ENCODE measurements around the gene VPS37C.

The VPS37C gene

DNA sequence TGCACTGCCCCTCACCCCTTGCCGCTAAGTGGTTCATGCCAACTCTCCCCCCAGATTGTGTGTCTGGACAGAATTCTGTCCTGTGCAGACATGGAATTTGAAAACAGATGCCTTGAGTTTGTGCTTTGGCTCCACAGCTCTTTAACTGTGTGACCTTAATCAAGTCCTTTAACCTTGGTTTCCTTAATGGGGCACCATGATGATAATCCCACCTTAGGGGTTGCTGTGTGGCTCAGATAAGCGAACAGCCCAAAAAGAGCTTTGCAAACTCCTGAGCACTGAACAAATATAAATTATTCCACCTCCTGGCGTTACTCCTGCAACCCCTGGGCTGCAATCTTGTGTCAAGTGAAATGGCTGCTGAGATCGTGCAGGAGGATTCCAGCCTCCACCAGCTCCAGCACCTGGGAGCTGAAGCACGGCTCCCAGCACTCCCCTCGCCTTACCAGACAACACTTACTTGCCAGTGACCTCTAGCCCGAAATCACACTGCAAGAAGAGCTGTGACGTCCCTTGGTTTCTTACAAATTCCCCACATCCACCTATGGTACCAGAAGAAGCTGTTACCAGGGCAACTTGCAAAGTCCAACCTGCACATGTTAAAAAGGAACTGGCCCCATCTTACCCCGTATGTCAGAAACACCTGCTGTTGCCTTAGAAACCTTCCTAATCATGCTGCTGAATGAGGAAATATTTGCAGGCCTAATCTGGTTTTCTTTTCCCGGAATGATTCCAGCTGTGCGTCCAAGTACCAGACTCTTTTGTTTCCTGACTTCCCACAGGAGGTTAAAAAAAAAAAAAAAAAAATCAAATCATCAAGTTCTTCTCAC is 13.2 kb downstream of the VPS37C start:
- in situ Hi-C loops (cut with HindIII; ENCODE audit: low sequenced_read_pairs), result no loop called here
- no peak overlapping the region for H3K4me3 ChIP-seq (ENCODE audit: low read depth, low read length)
- no peak for DNase-seq (ENCODE audit: low read depth)
- TF ChIP-seq, protein P1, sequence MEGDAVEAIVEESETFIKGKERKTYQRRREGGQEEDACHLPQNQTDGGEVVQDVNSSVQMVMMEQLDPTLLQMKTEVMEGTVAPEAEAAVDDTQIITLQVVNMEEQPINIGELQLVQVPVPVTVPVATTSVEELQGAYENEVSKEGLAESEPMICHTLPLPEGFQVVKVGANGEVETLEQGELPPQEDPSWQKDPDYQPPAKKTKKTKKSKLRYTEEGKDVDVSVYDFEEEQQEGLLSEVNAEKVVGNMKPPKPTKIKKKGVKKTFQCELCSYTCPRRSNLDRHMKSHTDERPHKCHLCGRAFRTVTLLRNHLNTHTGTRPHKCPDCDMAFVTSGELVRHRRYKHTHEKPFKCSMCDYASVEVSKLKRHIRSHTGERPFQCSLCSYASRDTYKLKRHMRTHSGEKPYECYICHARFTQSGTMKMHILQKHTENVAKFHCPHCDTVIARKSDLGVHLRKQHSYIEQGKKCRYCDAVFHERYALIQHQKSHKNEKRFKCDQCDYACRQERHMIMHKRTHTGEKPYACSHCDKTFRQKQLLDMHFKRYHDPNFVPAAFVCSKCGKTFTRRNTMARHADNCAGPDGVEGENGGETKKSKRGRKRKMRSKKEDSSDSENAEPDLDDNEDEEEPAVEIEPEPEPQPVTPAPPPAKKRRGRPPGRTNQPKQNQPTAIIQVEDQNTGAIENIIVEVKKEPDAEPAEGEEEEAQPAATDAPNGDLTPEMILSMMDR (IDR thresholded peaks at IDR 0.05; ENCODE audit: low read depth, low read length, missing control alignments), result no peak

DNA sequence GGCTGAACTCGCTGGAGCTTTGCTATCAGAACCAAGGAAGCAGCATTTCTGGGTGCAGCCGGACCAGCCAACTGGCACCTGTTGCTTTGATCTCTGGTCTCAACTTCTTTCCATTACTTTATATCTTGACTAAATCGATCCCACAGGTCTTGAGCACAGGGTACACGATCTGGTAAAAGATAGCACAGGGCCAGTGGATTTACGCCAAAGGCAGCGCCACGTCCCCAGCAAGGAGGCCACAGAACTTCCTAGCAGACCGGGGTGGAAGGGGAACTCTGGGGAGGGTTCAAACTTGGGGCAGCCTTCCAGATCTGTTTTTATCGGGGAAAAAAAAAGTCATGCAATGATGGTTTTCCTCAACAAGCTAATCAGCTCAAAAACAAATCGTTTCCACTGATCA is 14.0 kb downstream of the VPS37C start:
- H3K4me3 ChIP-seq (ENCODE audit: low read depth, low read length), result no peak overlapping the region
- TF ChIP-seq, protein P1 (IDR thresholded peaks at IDR 0.05; ENCODE audit: low read depth, low read length, missing control alignments), result no peak
- no peak for DNase-seq (ENCODE audit: low read depth)
- in situ Hi-C loops (cut with HindIII; ENCODE audit: low sequenced_read_pairs), result no loop called here

DNA sequence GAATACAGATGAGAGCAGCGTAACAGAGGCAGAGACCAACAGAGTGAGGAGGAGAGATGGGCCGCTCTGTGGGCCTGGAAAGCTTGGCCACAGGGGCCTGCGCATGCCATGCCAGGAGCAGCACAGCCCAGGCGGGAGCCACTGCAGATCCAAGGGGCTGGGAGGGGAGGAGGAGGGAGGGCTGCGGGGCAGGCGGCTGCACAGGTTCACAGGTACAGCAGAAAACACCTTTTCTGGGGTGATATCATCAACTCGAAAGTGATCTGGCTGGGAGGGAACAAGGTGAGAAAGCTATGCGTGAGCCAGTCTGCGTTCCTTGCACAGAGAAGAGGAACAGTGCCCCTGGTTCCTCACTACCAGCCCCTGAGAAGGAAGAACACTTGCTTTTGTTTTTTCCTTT is 14.8 kb downstream of the VPS37C start:
- no peak overlapping the region for H3K4me3 ChIP-seq (ENCODE audit: low read depth, low read length)
- no peak for DNase-seq (ENCODE audit: low read depth)
- TF ChIP-seq, protein P1 (IDR thresholded peaks at IDR 0.05; ENCODE audit: low read depth, low read length, missing control alignments), result no peak
- in situ Hi-C loops (cut with HindIII; ENCODE audit: low sequenced_read_pairs), result no loop called here

DNA sequence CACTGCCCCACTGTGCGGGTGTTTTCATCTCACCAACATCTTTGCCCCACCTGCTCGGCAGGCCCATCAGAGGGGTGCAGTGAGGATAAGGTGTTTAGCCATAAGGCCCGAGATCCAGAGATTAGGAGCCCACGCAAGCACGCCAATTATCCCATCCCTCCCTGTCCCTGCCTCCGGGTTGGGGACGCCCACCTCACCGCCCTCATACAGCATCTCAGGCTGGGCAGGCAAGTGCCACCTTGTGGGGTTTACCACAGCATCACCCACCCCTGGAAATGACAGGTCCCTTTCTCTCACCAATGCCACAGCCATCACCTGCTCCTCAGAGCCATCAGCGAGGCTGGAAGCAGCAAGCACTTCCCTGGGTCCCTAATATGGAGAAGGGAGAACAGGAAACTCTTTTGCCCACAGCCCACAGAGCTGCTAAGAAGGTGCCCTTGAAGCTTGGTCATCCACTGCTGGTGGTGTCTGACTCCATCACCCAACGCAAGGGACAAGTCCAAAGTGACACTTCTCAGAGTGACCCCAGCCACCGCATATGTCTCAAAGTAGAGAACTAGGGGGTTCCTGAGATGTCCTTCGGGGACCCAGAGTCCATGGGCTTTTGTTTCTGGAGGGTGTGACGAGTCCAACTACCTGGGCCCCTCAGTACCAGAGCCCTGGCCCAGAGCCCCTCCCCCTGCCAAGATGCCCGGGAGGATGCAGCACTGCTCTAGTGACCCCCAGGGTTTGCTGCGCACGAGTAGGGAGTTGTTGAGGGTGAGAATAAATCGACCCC is 15.8 kb downstream of the VPS37C start:
- in situ Hi-C loops (cut with HindIII; ENCODE audit: low sequenced_read_pairs), result no loop called here
- no peak for DNase-seq (ENCODE audit: low read depth)
- H3K4me3 ChIP-seq (ENCODE audit: low read depth, low read length), result no peak overlapping the region
- TF ChIP-seq, protein P1 (IDR thresholded peaks at IDR 0.05; ENCODE audit: low read depth, low read length, missing control alignments), result no peak

DNA sequence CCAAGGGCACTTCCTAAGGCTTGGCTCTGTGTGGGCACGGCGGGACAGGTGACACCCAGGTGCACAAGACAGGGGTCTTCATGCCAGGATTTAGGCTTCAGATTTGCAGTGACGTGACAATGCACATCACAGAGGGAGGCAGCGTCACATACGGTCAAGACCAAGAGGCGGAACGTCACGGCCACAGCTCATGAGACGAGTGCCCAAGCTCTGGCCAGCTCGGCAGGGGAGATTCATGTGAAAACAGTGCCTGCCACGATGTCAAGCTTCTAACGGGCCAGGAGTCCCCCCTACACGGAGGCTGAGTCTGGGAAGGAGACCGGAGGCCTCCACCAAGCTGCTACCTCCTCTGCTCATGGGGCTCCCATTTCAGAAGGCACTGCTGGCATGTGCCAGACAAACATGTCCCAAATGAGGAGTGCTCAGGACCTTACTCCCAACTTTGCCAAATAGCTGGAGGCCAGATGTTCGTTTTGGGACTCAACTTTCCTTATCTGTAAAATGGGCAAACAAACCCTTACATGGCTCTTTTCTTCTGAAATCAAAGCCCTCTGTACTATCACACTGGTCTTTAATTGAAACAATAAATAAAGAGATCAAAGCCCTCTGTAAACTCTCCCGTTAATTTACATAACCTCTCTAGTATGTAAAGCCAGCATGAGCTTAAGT is 16.6 kb downstream of the VPS37C start:
- TF ChIP-seq, protein P1 (IDR thresholded peaks at IDR 0.05; ENCODE audit: low read depth, low read length, missing control alignments), result no peak
- no peak overlapping the region for H3K4me3 ChIP-seq (ENCODE audit: low read depth, low read length)
- no peak for DNase-seq (ENCODE audit: low read depth)
- in situ Hi-C loops (cut with HindIII; ENCODE audit: low sequenced_read_pairs), result no loop called here

DNA sequence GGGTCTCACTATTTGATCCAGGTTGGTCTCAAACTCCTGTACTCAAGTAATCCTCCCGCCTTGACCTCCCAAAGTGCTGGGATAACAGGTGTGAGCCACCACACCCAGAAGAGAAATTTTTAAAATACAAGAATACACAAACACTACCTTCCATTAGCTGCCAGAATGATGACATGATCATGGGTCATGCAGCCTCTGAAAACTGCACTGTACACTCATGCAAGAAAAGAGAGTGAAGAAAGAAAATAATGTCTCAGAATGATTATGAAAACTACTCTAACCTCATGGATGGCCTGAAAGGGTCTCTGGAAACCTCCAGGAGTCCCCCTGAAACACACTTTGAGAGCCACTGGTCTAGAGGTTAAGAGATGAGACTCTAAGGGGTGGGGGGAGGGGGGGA is 18.8 kb downstream of the VPS37C start:
- H3K4me3 ChIP-seq (ENCODE audit: low read depth, low read length), result no peak overlapping the region
- in situ Hi-C loops (cut with HindIII; ENCODE audit: low sequenced_read_pairs), result no loop called here
- TF ChIP-seq, protein P1 (IDR thresholded peaks at IDR 0.05; ENCODE audit: low read depth, low read length, missing control alignments), result no peak
- DNase-seq (ENCODE audit: low read depth), result no peak
